ENCODE measurements around the gene PLOD2. TPM values are rescaled to one million over a fixed set of nuclear protein-coding genes. Genes with fewer than 3 reads are reported as not detected.
"Not testable (repeated sequence)": the region's sequence is repeated elsewhere in the genome, so short reads cannot be mapped to it uniquely, and the experiment has no call there.

PLOD2 gene
- polyA plus RNA-seq, 3 donors, result 13.9 to 137 (median 29.7) TPM

DNA sequence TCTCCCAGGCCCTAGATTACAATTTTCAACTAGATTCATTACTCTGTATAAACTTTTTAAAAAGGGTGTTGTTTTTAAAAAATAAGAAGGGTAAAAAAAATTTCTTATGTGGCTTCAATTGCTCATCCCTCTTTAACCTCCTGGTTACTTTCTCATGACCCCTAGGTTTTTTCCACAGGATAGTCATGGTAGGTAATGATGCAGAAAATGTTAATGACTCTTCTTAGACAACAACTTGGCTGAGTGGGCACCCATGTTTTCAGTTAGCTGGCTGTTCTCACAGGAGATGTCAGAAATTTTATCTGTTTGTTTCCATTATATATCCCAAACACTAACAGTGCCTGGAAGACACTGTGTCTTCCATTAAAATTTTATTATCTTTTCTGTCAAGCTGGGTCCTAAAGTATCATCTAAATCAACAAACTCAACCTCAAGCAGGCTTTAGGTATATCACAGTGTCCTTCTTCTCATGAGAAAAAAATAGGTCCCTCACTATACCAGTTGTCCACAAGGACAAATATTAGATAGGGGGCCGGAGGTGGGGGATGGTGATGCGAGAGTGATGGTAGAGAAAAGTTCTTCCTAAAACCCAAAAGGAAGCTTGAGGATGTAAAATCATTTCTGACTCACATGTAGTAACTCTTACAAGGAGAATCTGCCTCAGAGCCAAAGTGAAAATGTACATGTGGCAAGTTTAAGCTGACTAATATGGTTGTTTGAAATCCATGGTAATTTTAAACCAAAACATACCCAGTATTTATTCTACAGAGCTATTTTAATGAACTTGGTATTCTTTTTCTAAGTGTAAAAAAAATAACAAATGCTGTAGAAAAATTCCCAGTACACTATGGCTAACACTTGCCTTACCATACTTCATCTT lies 43.3 kb downstream of the PLOD2 start:
- 91 to 93% (median 92%) methylated on average over 2 of the region's 2 CpGs for WGBS, 3 donors
- H3K27ac ChIP-seq (ENCODE audit: low read depth, low read length), result no peak overlapping the region

DNA sequence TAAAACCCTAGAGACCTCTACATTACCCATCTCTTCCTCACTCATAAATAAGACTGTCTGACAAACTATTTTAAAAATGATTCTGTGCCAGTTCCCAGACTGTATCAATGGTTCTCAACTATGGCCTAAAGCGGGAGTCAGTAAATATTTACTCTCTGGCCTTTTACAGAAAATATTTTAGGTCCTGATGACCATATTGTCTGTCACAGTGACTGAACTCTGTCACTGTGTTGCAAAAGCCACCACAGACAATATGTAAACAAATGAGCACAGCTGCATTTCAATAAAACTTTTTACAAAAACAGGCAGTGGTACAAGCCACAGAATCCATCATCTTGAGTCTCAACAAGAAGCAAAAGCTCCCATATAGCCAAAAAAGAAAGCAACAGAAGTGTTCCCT lies 45.4 kb downstream of the PLOD2 start:
- H3K27ac ChIP-seq (ENCODE audit: low read depth, low read length), result no peak overlapping the region
- 66 to 83% (median 77%) methylated on average over 1 of the region's 1 CpG for WGBS, 3 donors

DNA sequence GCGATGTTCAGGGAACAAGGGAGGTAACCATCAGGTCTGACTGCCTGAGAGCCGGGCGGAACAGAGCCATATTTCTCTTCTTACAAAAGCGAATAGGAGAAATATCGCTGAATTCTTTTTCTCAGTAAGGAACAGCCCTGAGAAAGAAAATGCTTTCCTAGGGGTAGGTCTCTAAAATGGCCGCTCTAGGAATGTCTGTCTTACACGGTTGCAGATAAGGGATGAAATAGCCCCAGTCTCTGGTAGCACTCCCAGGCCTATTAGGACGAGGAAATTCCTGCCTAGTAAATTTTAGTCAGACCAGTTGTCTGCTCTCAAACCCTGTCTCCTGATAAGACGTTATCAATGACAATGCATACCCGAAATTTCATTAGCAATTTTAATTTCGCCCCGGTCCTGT lies 47.2 kb downstream of the PLOD2 start:
- not testable (repeated sequence) for H3K27ac ChIP-seq (ENCODE audit: low read depth, low read length)
- 94% methylated on average over 12 of the region's 12 CpGs for WGBS, 3 donors

DNA sequence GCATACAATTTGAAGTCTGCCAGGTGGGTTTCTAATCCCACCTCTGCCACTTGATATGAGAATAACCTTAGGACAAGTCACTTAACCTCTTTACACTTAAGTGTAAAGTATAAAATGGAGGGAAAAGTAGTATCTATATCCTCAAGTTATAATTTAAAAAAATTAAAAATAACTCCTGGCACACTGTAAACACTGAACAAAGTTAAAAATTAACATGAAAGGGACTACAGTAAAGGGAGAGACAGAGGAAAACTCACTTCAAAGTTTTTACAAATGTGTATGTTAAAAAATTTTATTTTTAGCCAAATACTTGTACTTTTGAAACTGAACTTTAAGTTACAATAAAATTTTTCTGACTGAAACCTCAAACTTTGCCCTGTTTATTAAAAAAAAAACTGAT lies 49.6 kb downstream of the PLOD2 start:
- no peak overlapping the region for H3K27ac ChIP-seq (ENCODE audit: low read depth, low read length)

DNA sequence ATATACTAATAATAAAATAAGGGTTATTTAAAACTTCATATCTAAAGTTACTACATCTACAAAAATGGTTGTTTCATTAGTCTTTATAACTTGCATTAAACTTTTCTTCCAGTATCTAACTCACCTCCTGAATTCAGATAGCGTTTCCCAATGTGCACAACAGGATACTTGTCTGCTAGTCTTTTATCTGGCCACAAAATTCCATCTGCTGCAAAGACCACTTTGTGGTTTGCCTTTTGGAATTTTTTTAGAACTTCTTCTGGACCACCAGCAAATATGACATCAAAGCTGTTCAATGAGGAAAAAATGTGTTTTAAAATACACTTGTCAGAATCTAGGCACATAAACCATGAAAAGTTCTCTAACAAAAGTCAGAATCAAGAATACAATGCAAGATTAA lies 50.8 kb downstream of the PLOD2 start:
- 90 to 96% (median 92%) methylated on average over 1 of the region's 1 CpG for WGBS, 3 donors
- no peak overlapping the region for H3K27ac ChIP-seq (ENCODE audit: low read depth, low read length)

DNA sequence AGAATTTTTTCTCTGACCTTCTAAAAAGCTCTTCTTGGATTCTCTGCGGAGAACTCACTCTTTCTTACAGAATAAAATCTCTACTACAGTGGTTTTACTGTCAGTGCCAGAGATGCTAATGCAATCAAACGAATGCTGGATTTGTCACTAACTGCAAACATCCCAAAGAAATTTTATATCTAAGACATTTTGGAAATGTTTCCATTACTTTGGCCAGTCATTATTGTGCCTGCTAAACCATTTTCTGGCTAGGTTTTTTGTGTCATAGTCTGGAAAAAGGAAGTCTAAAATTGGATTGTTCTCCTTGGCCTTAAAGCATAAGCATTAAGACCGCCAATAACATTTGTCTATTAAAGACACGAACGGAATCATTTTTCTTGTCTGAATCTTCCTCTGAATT lies 54.0 kb downstream of the PLOD2 start:
- no peak overlapping the region for H3K27ac ChIP-seq (ENCODE audit: low read depth, low read length)
- WGBS, 3 donors, result 62 to 82% (median 65%) methylated on average over 5 of the region's 5 CpGs

DNA sequence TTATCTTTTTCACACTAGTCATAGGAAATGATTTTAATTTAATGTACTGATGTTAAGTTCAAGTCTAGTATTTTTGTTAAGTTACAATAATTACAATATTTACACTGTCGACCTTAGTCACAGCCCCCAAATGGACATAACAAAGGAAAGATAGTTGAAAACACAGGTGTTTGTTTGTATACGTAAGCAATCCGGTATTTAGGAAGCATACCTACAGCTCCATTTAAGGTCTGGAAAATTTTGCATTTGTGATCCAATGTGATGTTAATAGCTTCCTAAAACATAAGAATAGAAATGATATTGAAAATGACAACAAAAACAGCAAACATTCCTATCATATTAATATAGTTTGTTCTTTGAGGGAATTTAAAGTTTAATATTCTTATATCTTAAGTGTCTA lies 56.9 kb downstream of the PLOD2 start:
- no peak overlapping the region for H3K27ac ChIP-seq (ENCODE audit: low read depth, low read length)
- 92 to 93% (median 92%) methylated on average over 3 of the region's 3 CpGs for WGBS, 3 donors

DNA sequence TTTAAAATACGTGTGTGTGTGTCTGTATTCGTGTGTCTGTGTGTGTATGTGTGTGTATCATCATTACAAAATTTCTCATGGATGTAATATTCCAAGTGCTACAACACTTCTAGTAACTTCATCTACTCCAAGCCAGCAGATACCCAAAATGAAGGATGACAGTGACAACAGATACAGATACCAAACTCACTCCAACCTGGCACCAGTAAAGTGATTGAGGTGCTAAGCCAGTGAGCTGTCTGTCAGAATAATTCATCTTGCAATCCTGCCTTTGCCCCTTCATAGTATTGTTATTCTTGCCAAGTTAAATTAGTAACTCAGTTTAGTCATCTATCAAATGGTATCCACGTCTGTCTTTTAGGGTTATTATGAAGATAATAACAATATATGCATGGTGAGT lies 58.1 kb downstream of the PLOD2 start:
- H3K27ac ChIP-seq (ENCODE audit: low read depth, low read length), result no peak overlapping the region
- WGBS, 3 donors, result 90 to 95% (median 94%) methylated on average over 3 of the region's 3 CpGs

DNA sequence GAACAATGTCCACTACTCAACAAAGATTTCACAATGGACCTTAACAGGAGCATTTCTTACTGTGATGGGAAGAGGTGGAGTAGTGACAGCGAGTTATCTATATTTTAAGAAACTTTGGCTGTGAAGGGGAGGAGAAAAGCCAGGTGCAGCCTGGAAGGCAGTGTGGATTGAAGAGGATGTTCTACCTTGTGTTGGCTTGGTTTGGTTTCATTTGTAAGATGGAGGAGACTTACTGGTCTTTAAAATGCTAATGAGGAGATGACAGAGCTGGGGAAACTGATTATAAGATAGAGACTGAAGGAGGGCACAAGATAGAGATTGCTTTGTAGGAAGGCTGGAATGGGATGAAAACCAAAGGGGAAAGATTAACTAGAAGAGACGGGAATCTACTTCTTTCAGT lies 59.4 kb downstream of the PLOD2 start:
- 94 to 100% (median 96%) methylated on average over 2 of the region's 2 CpGs for WGBS, 3 donors
- H3K27ac ChIP-seq (ENCODE audit: low read depth, low read length), result no peak overlapping the region

DNA sequence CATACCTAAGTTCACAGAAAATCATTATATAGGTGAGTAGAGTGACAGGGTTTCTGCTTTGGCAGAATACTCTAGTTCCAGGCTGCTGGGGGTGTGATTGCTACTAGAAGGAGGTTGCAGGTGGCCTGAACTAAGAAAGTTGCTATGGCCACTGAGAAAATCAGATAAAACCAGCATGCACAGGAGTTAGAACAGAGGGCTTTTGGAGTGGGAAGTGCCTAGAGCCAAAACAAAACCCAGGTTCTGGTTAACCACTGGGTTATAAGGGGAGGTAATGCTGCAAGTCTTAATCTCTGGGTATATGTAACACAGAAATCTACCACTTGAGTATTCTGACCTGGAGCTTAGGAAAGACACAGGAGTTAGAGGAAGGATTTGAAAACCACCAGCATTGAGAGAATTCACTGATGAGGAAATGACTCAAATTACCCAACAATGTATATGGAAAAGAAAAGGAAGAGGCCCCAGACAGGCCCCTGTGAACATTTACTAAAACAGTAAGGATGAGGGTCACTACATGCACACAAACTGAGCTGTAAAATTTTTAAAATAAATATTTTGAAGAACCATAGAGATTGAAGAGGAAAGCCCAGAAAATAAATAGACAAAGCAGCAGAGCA lies 60.0 kb downstream of the PLOD2 start:
- H3K27ac ChIP-seq (ENCODE audit: low read depth, low read length), result no peak overlapping the region

DNA sequence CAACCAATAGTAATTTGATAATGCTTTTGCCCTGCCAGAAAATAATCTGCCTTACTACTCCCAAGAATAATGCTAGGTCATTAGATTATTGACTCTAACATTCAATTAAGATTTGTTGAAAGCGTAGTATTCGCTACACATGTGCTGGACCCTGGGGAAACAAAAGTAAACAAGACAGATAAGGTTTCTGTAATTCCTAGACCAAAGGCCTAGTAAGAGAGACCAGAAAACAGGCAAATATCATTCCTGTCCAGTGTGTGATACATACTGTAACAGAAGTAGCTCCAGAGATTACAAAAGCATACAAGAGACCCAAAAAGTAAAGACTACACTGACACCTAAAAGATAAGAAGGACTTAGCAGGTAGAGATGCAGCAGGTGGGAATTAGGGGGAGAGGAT lies 60.8 kb downstream of the PLOD2 start:
- WGBS, 3 donors, result 50 to 98% (median 97%) methylated on average over 2 of the region's 2 CpGs
- no peak overlapping the region for H3K27ac ChIP-seq (ENCODE audit: low read depth, low read length)

DNA sequence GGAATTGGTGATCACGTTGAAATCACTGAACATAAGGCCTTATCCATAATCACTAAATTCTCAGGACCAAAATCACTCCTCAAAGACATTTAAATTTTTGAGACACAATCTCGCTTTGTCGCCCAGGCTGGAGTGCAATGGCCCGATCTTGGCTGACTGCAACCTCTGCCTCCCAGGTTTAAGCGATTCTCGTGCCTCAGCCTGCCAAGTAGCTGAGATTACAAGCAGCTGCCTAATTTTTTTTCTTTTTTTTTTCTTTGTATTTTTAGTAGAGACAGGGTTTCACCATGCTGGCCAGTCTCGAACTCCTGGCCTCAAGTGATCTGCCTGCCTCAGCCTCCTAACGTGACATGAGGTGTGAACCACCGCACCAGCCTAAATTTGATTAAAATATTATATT lies 61.7 kb downstream of the PLOD2 start:
- H3K27ac ChIP-seq (ENCODE audit: low read depth, low read length), result no peak overlapping the region
- WGBS, 3 donors, result 79 to 85% (median 81%) methylated on average over 9 of the region's 9 CpGs

DNA sequence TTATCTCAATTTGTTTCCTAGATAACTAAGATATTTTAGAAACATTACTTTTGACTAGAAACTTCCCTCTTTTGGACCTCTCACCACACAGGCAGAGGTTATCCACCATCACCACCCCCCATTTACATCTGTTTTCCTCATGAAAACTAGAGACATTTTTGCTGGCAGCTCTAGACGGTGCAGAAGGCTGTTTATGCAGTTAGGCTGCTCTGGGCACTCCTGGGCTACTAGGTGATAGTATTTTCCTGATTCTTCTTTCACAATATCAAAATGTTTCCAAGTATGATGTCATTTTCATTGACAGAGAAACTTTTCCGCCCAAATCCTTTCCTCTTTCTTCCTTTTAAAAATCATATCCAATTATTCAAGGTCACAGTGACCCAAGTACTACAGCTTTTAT lies 67.1 kb downstream of the PLOD2 start:
- no peak overlapping the region for H3K27ac ChIP-seq (ENCODE audit: low read depth, low read length)
- 22 to 34% (median 25%) methylated on average over 2 of the region's 2 CpGs for WGBS, 3 donors

DNA sequence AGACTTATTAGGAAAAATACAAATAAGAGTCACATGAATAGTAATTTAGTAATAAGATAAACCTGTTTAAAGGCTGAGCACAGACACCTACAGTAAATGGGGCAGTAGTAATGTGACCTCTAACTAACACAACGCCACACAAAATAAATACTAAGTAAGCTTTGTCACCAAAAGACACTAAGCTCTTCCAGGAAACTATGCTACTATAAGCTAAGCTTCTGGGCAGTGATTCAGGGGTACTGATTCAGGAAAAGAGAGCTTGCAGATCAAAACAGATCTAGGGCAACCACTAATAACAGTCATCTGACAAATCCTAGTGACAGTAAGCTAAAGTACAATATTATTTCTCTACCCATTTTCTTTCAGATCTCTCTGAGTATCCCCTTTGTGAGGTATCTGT lies 68.8 kb downstream of the PLOD2 start:
- WGBS, 3 donors, result 40 to 76% (median 58%) methylated on average over 1 of the region's 1 CpG

DNA sequence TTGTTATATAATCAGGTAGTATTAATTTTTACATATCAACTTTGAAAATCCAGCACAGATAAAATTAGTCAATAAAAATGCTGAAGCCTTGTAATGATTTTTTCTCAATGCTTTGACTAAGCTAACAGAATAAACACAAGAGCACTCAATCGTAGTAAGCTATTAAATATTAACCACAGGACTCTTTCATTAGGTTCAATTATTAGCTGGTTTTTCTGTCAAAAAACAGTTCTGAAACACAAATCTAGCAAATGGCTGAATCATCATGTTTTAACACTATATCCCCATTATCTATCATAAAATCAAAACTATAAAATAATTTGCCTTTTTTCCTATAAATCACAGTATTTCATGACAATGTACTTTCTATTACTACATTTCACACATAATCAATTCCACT lies 69.6 kb downstream of the PLOD2 start:
- no peak overlapping the region for H3K27ac ChIP-seq (ENCODE audit: low read depth, low read length)
- WGBS, 3 donors, result 24 to 87% (median 84%) methylated on average over 1 of the region's 1 CpG

More for the DNA sequence above, 68.8 kb downstream of the PLOD2 start:
- H3K27ac ChIP-seq (ENCODE audit: low read depth, low read length), result no peak overlapping the region

DNA sequence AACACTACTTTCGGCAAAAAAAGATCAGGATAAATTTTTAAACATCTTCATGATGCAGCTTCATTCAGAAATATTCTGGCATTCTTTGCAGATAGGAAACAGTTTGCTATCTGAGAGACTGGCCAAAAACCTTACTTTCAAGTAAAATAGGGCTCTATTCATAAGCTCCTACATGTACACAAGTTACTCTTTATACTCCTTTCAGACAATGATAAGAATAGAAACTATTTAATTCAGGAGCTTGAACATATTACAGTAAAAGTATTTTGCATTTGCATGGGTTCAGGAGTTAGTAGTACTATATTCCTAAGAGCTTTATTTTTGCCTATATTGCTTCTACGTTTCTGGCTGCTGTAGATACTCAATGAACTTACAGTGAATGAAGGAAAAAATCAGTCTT lies 70.5 kb downstream of the PLOD2 start:
- no peak overlapping the region for H3K27ac ChIP-seq (ENCODE audit: low read depth, low read length)
- 66 to 79% (median 72%) methylated on average over 2 of the region's 2 CpGs for WGBS, 3 donors

DNA sequence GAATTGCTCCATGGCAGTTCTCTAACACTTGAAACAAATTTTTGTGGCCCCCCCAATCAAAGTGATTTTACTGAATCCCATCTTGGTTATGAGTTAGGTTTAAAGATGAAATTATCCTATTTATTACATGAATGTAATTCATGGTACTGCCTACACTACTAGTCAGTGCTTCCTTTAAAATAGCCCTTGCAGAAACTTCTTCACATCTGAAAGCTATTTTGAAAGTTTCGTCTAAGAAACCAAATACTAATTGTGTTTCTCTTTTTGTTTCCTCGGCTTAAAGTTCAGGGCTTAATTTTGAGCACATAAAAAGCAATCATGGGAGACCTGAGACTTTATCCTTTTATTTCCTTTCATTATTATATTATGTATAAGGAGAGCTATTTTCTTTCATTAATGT lies 72.1 kb downstream of the PLOD2 start:
- 82 to 93% (median 82%) methylated on average over 2 of the region's 2 CpGs for whole genome bisulfite sequencing, 3 donors

DNA sequence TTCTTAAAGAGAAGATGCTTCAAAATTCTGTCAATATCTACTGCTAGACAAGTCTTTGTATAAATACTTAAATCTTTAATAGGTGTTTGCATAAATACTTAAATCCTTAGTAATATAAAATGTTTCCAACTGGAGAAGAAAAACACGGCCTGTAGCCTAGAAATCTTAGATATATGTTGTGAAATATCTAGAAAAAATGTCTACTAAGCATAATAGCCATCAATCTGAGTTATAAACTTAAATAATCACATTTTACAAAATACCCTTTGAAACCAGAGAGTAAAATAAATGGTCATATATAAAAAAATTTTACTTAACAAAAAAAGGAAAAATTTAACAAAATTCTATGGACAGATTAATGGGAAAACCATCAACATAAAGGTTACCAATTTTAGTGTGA lies 73.9 kb downstream of the PLOD2 start:
- 77 to 88% (median 80%) methylated on average over 1 of the region's 1 CpG for WGBS, 3 donors

More for the DNA sequence above, 72.1 kb downstream of the PLOD2 start:
- H3K27ac ChIP-seq (ENCODE audit: low read depth, low read length), result no peak overlapping the region

DNA sequence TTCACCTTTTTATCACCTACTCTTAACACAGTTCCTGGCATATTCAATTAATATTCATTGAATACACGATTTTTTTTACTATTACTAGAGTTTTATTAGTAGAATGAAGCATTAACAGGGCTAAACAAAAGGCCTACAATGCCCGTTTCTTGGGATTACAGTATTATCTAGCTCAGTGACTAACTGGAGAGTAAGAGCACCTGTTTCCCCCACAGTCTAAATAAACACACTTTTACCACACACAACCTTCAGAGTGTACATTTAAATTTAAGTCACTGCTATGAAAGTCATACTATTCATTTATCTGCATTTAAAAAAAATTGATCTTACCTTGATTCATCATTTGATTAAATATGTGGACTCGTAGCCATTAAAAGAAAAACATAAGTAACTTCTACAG lies 74.8 kb downstream of the PLOD2 start:
- 71 to 89% (median 74%) methylated on average over 3 of the region's 3 CpGs for WGBS, 3 donors
- no peak overlapping the region for H3K27ac ChIP-seq (ENCODE audit: low read depth, low read length)

More for the DNA sequence above, 73.9 kb downstream of the PLOD2 start:
- H3K27ac ChIP-seq (ENCODE audit: low read depth, low read length), result no peak overlapping the region

DNA sequence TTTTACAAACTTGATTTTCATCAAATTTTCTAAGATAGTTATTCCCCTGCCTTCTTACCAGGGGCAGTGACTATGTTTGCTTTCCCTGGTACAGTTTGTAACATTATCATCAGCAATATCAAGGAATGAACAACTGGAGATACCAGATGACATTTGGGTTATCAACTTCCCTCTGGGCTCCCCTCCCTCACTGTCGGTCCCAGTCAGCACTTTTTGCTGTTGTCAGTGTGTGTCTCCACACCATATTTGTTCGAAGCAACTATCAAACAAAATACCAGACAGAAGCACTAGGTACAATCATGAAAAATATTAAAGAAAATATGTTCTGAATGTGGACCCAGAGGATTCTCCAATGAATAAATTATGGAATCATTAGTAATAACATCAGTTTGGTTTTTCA lies 75.3 kb downstream of the PLOD2 start:
- WGBS, 3 donors, result 51 to 89% (median 69%) methylated on average over 2 of the region's 2 CpGs

More for the DNA sequence above, 75.3 kb downstream of the PLOD2 start:
- H3K27ac ChIP-seq (ENCODE audit: low read depth, low read length), result no peak overlapping the region
